Brain microvascular endothelial cell (primary cell): ENCODE measurements around the gene CLASP1.

Experiments used
- DNase-seq: peaks from one replicate; pipeline ENCODE4 v3.0.0-alpha.2; 2020
- H3K27ac ChIP-seq: fragments of 250-450 bp; sonication (Bioruptor Pico); 2 replicates; pipeline ENCODE4 v1.5.1; 2020; ENCODE audit warnings: mild to moderate bottlenecking, moderate library complexity
- H3K27me3 ChIP-seq: fragments of 250-450 bp; sonication (Bioruptor Pico); replicated peaks from 2 replicates; pipeline ENCODE4 v1.5.1; 2020; ENCODE audit warnings: mild to moderate bottlenecking
- H3K36me3 ChIP-seq: fragments of 250-450 bp; sonication (Bioruptor Pico); replicated peaks from 2 replicates; pipeline ENCODE4 v1.5.1; 2020; ENCODE audit warnings: mild to moderate bottlenecking
- H3K4me3 ChIP-seq: 2 replicates; pipeline ENCODE4 v1.5.1; 2011; ENCODE audit warnings: low read depth, mild to moderate bottlenecking, control low read depth, low read length, moderate library complexity
- CTCF ChIP-seq: IDR thresholded peaks from 2 replicates; pipeline ENCODE4 v1.5.1; 2011; ENCODE audit warnings: low read depth, mild to moderate bottlenecking, moderate library complexity, low read length, control low read depth, inconsistent platforms; ENCODE audit errors: missing control alignments
- in situ Hi-C: cut with HindIII; loops from 2 replicates; pipeline ENCODE4 v1.10.0; 2017; ENCODE audit warnings: low sequenced_read_pairs, low pct_ligation_motif_present

CLASP1 gene

GRCh38 chr2:121492409-121492808 is 156.9 kb downstream of the CLASP1 start:
- no peak for DNase-seq
- Histone ChIP-seq H3K27me3 (no peaks in the 10 kb centered on the region), H3K36me3 (no peaks in the 10 kb centered on the region), H3K27ac (no peak overlapping the region), H3K4me3 (no peak overlapping the region)
- TF ChIP-seq CTCF = no peak
- in situ Hi-C loops = no loop called here

- no peak for TF ChIP-seq CTCF
- in situ Hi-C loops = no loop called here
- DNase-seq = no peak
- H3K27me3 ChIP-seq = no peaks in the 10 kb centered on the region
- no peak overlapping the region for H3K4me3 ChIP-seq
- H3K36me3 ChIP-seq = no peaks in the 10 kb centered on the region
- H3K27ac ChIP-seq = no peak overlapping the region
Measured at GRCh38 chr2:121491518-121491917, 157.7 kb downstream of the CLASP1 start.

- H3K4me3 ChIP-seq = no peak overlapping the region
- no peak overlapping the region for H3K27ac ChIP-seq
- no peak for TF ChIP-seq CTCF
- H3K27me3 ChIP-seq = no peaks in the 10 kb centered on the region
- in situ Hi-C loops = no loop called here
- H3K36me3 ChIP-seq = no peaks in the 10 kb centered on the region
- DNase-seq = no peak
Measured at GRCh38 chr2:121490584-121491133, 158.6 kb downstream of the CLASP1 start.

GRCh38 chr2:121489911-121490583 is 159.2 kb downstream of the CLASP1 start:
- Histone ChIP-seq H3K36me3 (no peaks in the 10 kb centered on the region), H3K27ac (no peak overlapping the region), H3K4me3 (no peak overlapping the region), H3K27me3 (no peaks in the 10 kb centered on the region)
- in situ Hi-C loops = no loop called here
- no peak for TF ChIP-seq CTCF
- DNase-seq = no peak

- TF ChIP-seq CTCF = no peak
- DNase-seq = no peak
- Histone ChIP-seq H3K4me3 (no peak overlapping the region), H3K27me3 (no peaks in the 10 kb centered on the region), H3K27ac (no peak overlapping the region), H3K36me3 (no peaks in the 10 kb centered on the region)
- in situ Hi-C loops = no loop called here
Measured at GRCh38 chr2:121489284-121489683, 160.0 kb downstream of the CLASP1 start.

- H3K27me3 ChIP-seq = no peaks in the 10 kb centered on the region
- H3K27ac ChIP-seq = no peak overlapping the region
- H3K4me3 ChIP-seq = no peak overlapping the region
- no peak for DNase-seq
- in situ Hi-C loops = no loop called here
- TF ChIP-seq CTCF = no peak
- H3K36me3 ChIP-seq = no peaks in the 10 kb centered on the region
Measured at GRCh38 chr2:121486191-121486790, 163.0 kb downstream of the CLASP1 start.
